DOHH2 (cell line): ENCODE measurements around the gene CHCHD1.

ENCODE experiments used
- H3F3A ChIP-seq: fragments of 200-600 bp; sonication (generic), shearing (Covaris generic); 2 replicates; pipeline ENCODE4 v1.6.0; 2016; ENCODE audit warnings: antibody characterized with exemption, mild to moderate bottlenecking; ENCODE audit not compliant: control insufficient read depth, insufficient read depth
- H3K27ac ChIP-seq: fragments of 200-600 bp; sonication (generic); 2 replicates; pipeline ENCODE4 v1.5.1; 2014; ENCODE audit warnings: low read depth, mild to moderate bottlenecking, low read length, moderate library complexity
- H3K27me3 ChIP-seq: fragments of 200-600 bp; sonication (generic); 2 replicates; pipeline ENCODE4 v1.6.1; 2014; ENCODE audit warnings: mild to moderate bottlenecking, low read length, mixed read lengths; ENCODE audit not compliant: control insufficient read depth
- H3K36me3 ChIP-seq: fragments of 200-600 bp; sonication (generic); 2 replicates; pipeline ENCODE4 v1.6.1; 2014; ENCODE audit warnings: mild to moderate bottlenecking, low read length, moderate library complexity, mixed read lengths; ENCODE audit not compliant: control insufficient read depth
- H3K4me1 ChIP-seq: fragments of 200-600 bp; sonication (generic); 2 replicates; pipeline ENCODE4 v1.6.1; 2014; ENCODE audit warnings: mild to moderate bottlenecking, low read length, mixed read lengths; ENCODE audit not compliant: control insufficient read depth
- H3K4me2 ChIP-seq: fragments of 200-600 bp; sonication (generic); 2 replicates; pipeline ENCODE4 v1.6.0; 2014; ENCODE audit warnings: mild to moderate bottlenecking, low read length, moderate library complexity
- H3K4me3 ChIP-seq: fragments of 200-600 bp; sonication (generic); 2 replicates; pipeline ENCODE4 v1.5.1; 2014; ENCODE audit warnings: mild to moderate bottlenecking, low read length, mixed read lengths
- H3K79me2 ChIP-seq: fragments of 200-600 bp; sonication (generic); 2 replicates; pipeline ENCODE4 v1.6.1; 2014; ENCODE audit warnings: mild to moderate bottlenecking, low read length, mixed read lengths; ENCODE audit not compliant: control insufficient read depth
- H3K9me2 ChIP-seq: fragments of 200-600 bp; sonication (generic); replicated peaks from 2 replicates; pipeline ENCODE4 v1.6.1; 2014; ENCODE audit warnings: mild to moderate bottlenecking, low read length, mixed read lengths; ENCODE audit not compliant: control insufficient read depth
- H3K9me3 ChIP-seq: fragments of 200-600 bp; sonication (generic); 2 replicates; pipeline ENCODE4 v1.6.1; 2014; ENCODE audit warnings: antibody characterized with exemption, low read length, mixed read lengths; ENCODE audit not compliant: control insufficient read depth, insufficient read depth
- H4K20me1 ChIP-seq: fragments of 200-600 bp; sonication (generic); 2 replicates; pipeline ENCODE4 v1.6.0; 2014; ENCODE audit warnings: low read depth, mild to moderate bottlenecking, antibody characterized with exemption, low read length, moderate library complexity; ENCODE audit not compliant: control insufficient read depth, insufficient read depth
- EZH2phosphoT487 ChIP-seq: fragments of 200-600 bp; sonication (generic); IDR thresholded peaks from 2 replicates; pipeline ENCODE4 v1.6.1; 2017; ENCODE audit warnings: borderline replicate concordance, mild to moderate bottlenecking, antibody characterized with exemption, low read length, moderate library complexity, mixed read lengths
- TF ChIP-seq, protein P1 (sequence below): fragments of 200-600 bp; sonication (generic); IDR thresholded peaks from one replicate; pipeline ENCODE4 v1.5.1; 2014; ENCODE audit warnings: antibody characterized with exemption, mild to moderate bottlenecking, low read depth, low read length; ENCODE audit not compliant: poor library complexity, severe bottlenecking

Gene CHCHD1

DNA sequence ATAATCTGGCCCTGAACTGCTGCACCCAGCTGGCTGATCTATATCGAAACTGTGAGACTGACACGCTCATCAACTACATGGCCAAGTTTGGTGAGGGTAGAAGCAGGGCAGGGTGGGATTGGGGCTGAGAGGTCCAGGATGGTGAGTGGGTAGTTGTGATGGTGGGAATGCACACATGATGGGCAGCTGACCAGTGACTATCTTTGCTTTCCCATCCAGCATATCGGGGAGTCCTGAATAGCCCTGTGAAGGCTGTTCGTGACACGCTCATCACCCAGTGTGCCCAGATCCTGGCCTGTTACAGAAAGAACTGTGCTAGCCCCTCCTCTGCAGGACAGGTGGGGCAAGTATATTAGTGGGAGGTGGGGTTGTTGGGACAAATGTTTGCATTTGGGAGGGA is 12.5 kb upstream of the CHCHD1 start:
- no peaks in the 10 kb centered on the region for H3K27me3 ChIP-seq
- no peaks in the 10 kb centered on the region for H3K9me2 ChIP-seq
- no peaks in the 10 kb centered on the region for H3K9me3 ChIP-seq
- no peaks in the 10 kb centered on the region for H4K20me1 ChIP-seq
- H3F3A ChIP-seq = peaks cover 12% of the 10 kb centered on the region
- H3K36me3 ChIP-seq = peaks cover 83% of the 10 kb centered on the region
- H3K4me2 ChIP-seq = peak overlapping the region; percentile 43
- H3K4me1 ChIP-seq = peaks cover 31% of the 10 kb centered on the region
- H3K4me3 ChIP-seq = 0 out of 2 replicates have a peak overlapping the region, but pooled peaks have one; percentile 6
- TF ChIP-seq, protein P1, sequence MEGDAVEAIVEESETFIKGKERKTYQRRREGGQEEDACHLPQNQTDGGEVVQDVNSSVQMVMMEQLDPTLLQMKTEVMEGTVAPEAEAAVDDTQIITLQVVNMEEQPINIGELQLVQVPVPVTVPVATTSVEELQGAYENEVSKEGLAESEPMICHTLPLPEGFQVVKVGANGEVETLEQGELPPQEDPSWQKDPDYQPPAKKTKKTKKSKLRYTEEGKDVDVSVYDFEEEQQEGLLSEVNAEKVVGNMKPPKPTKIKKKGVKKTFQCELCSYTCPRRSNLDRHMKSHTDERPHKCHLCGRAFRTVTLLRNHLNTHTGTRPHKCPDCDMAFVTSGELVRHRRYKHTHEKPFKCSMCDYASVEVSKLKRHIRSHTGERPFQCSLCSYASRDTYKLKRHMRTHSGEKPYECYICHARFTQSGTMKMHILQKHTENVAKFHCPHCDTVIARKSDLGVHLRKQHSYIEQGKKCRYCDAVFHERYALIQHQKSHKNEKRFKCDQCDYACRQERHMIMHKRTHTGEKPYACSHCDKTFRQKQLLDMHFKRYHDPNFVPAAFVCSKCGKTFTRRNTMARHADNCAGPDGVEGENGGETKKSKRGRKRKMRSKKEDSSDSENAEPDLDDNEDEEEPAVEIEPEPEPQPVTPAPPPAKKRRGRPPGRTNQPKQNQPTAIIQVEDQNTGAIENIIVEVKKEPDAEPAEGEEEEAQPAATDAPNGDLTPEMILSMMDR = no peak
- TF ChIP-seq EZH2phosphoT487 = no peak
- H3K79me2 ChIP-seq = peaks cover 22% of the 10 kb centered on the region
- H3K27ac ChIP-seq = peak overlapping the region; percentile 22; the same call in 1 of the 2 replicates

DNA sequence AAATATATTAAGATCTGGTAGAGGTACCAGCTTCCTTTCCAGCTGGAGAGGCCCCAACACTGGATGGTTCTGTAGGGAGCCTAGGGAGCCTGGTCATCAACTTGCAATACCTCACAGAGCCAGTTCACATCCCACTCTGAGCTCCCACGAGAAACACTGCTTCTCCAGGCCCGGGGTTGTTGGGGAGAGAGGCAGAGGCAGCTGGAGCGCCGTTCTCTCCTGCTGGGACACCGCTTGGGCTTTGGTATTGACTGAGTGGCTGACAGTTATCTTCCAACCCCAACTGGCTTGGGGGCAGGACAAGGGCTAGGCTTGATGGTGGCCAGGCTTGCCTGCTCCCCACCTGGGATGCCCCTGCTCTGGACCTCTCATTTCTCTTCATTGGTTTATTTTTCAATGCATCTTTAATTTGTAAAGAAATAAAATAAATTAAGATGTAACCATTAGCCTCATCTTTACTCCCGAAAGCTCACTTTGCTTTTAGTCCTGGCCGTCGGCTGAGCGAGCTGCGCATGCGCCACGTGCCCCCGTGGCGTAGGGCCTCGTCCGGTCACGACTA is 10.0 kb upstream of the CHCHD1 start:
- Histone ChIP-seq H3K27me3 (no peaks in the 10 kb centered on the region), H3F3A (peaks cover 12% of the 10 kb centered on the region), H3K9me2 (no peaks in the 10 kb centered on the region), H3K27ac (peak overlapping the region; percentile 80), H4K20me1 (peaks cover 4% of the 10 kb centered on the region; the same call in 1 of the 2 replicates), H3K36me3 (peaks cover 79% of the 10 kb centered on the region), H3K4me2 (peak overlapping the region; percentile 74), H3K4me1 (peaks cover 44% of the 10 kb centered on the region), H3K79me2 (peaks cover 46% of the 10 kb centered on the region), H3K9me3 (no peaks in the 10 kb centered on the region), H3K4me3 (peak overlapping the region; percentile 95)
- no peak for TF ChIP-seq EZH2phosphoT487
- TF ChIP-seq, protein P1 = no peak

DNA sequence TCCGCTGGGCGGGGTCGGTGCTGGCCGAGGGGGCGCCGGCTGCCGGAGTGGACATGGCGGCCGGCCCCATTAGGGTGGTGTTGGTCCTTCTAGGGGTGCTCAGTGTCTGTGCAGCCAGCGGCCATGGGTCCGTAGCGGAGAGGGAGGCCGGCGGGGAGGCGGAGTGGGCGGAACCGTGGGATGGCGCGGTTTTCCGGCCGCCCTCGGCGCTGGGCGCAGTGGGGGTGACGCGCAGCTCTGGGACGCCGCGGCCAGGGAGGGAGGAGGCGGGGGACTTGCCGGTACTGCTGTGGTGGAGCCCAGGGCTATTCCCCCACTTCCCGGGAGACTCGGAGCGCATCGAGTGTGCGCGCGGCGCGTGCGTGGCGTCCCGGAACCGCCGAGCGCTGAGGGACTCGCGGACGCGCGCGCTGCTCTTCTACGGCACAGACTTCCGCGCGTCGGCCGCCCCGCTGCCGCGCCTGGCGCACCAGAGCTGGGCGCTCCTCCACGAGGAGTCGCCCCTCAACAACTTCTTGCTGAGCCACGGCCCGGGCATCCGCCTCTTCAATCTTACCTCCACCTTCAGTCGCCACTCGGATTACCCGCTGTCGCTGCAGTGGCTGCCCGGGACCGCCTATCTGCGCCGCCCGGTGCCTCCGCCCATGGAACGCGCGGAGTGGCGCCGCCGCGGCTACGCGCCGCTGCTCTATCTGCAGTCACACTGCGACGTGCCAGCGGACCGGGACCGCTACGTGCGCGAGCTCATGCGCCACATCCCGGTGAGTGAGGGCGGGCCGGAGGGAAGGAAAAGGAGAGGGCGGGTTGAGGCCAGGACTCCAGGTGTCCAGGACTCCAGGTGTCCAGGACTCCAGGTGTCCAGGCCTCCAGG is 9.3 kb upstream of the CHCHD1 start:
- H3F3A ChIP-seq = peaks cover 12% of the 10 kb centered on the region
- no peaks in the 10 kb centered on the region for H3K9me2 ChIP-seq
- H4K20me1 ChIP-seq = peaks cover 4% of the 10 kb centered on the region; the same call in 1 of the 2 replicates
- H3K27ac ChIP-seq = peak overlapping the region; percentile 80
- H3K4me2 ChIP-seq = peak overlapping the region; percentile 74
- H3K36me3 ChIP-seq = peaks cover 82% of the 10 kb centered on the region
- no peaks in the 10 kb centered on the region for H3K27me3 ChIP-seq
- H3K4me1 ChIP-seq = peaks cover 48% of the 10 kb centered on the region
- H3K79me2 ChIP-seq = peaks cover 54% of the 10 kb centered on the region
- H3K4me3 ChIP-seq = peak overlapping the region; percentile 95
- TF ChIP-seq EZH2phosphoT487 = no peak
- TF ChIP-seq, protein P1 = peak; percentile 21
- no peaks in the 10 kb centered on the region for H3K9me3 ChIP-seq
